GM12873 (cell line): Measurements from ENCODE around the gene CADM2.

Source experiments
- TF ChIP-seq, protein P1 (sequence below): IDR thresholded peaks from 2 replicates; pipeline ENCODE4 v1.5.1; 2012; ENCODE audit warnings: low read depth, mild to moderate bottlenecking, moderate library complexity, low read length, control low read depth; ENCODE audit not compliant: insufficient read depth; ENCODE audit errors: missing control alignments

The CADM2 gene

DNA sequence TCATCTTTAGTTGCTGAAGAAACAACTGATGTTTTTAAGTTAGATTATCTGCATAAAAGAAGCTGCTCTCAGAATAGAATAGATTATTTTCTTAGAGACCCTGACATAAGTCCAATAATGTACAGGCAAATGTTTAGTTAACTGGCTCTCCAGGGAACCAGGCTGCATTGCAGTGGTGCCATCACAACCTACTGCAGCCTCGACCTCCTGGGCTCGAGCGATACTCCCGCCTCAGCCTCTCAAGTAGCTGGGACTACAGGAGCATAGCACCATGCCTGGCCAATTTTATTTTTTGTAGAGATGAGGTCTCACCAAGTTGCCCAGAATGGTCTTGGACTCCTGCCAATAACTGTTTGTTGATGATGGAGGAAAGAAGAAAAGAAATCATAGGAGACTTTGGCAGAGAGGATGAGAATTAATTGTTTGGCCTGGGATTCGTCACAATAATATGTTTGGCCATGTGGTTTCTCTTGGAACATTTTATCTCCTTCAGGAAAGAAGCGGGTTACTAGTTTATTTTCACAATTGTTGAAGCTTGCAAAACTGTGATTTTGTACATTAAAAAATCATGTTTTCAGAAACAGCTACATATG lies 429.2 kb downstream of the CADM2 start:
- TF ChIP-seq, protein P1, sequence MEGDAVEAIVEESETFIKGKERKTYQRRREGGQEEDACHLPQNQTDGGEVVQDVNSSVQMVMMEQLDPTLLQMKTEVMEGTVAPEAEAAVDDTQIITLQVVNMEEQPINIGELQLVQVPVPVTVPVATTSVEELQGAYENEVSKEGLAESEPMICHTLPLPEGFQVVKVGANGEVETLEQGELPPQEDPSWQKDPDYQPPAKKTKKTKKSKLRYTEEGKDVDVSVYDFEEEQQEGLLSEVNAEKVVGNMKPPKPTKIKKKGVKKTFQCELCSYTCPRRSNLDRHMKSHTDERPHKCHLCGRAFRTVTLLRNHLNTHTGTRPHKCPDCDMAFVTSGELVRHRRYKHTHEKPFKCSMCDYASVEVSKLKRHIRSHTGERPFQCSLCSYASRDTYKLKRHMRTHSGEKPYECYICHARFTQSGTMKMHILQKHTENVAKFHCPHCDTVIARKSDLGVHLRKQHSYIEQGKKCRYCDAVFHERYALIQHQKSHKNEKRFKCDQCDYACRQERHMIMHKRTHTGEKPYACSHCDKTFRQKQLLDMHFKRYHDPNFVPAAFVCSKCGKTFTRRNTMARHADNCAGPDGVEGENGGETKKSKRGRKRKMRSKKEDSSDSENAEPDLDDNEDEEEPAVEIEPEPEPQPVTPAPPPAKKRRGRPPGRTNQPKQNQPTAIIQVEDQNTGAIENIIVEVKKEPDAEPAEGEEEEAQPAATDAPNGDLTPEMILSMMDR: no peak

GRCh38 chr3:85394424-85394823 lies 435.6 kb downstream of the CADM2 start:
- TF ChIP-seq, protein P1: no peak

GRCh38 chr3:85397434-85397833 lies 438.6 kb downstream of the CADM2 start:
- TF ChIP-seq, protein P1: no peak

GRCh38 chr3:85426121-85426520 lies 467.3 kb downstream of the CADM2 start:
- TF ChIP-seq, protein P1: no peak

DNA sequence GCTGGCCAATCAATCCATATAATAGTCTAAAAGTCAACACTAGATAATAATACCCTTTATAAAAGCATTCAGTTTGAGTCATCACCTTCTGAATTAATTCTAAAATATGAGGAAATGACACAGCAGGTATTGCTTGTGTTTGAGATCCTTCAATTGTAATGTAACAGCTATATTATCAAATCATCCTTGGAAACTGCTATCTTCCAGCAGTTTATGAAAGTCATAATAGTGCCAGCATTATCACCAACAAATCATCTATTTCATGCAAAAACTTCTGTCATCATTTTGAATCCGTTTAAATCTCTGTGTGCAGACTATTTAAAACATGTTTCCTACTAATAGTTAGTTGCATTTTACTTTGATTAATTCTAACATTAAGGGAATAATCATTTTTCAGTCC lies 468.7 kb downstream of the CADM2 start:
- TF ChIP-seq, protein P1: no peak

DNA sequence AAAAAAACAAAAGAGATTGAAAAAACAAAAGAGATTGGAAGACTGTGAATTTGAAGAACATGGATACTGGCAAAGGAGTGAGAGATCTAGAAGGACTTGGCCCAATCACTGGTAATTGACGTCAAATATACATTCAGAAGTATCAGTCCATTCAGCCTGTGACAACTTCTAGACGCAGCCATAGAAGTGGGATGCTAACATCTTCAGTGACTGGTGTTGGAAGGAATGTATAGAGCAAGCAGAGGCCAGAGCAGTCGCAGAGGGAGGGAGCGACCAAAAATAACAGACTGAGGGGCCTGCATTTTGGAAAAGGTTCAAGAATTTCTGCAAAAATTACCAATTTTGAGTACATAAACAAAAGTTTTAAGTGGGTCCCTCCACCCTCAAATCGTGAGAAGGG lies 473.3 kb downstream of the CADM2 start:
- TF ChIP-seq, protein P1: no peak

- TF ChIP-seq, protein P1: no peak
Observed at GRCh38 chr3:85433319-85433718, 474.5 kb downstream of the CADM2 start.
